SK-N-SH (cell line): ENCODE measurements around the gene TOX2. TPM values are rescaled to one million over a fixed set of nuclear protein-coding genes. Genes with fewer than 3 reads are reported as not detected.

Experiments used
- CTCF ChIA-PET: fragments of 300-600, 350-600 bp; formaldehyde crosslinking; extraction: SDS; loops from one replicate; lab custom pipeline; 2021; lab: Yijun Ruan, JAX
- POLR2A ChIA-PET: fragments of 350-600 bp; sonication (Branson Sonifier 250); formaldehyde crosslinking; extraction: SDS; loops from one replicate; lab custom pipeline; 2020; ENCODE audit warnings: antibody characterized with exemption, inconsistent platforms; lab: Yijun Ruan, JAX
- DNase-seq: peaks from one replicate; pipeline ENCODE4 v3.0.0; 2012
- H2AFZ ChIP-seq: fragments of 200-600 bp; sonication (generic); 2 replicates; pipeline ENCODE4 v1.8.1; 2016; ENCODE audit warnings: antibody characterized with exemption, mild to moderate bottlenecking, low read depth
- H3F3A ChIP-seq: fragments of 200-600 bp; sonication (generic); replicated peaks from 2 replicates; pipeline ENCODE3; 2016; ENCODE audit warnings: antibody characterized with exemption, mild to moderate bottlenecking; ENCODE audit not compliant: insufficient read depth
- H3K27ac ChIP-seq, 2 experiments: fragments of 200-500 bp in 1 of 2; fragments of 200-600 bp in 1 of 2; sonication (Bioruptor generic) in 1 of 2; sonication (generic), shearing (Covaris generic) in 1 of 2; 2 replicates each; pipeline versions ENCODE4 v1.5.1 to v1.6.1; 2014 to 2016; ENCODE audit warnings: low read depth in 2 of 2, inconsistent platforms in 1 of 2, low read length in 1 of 2, mild to moderate bottlenecking in 1 of 2, mixed read lengths in 1 of 2
- H3K27me3 ChIP-seq: fragments of 200-600 bp; sonication (generic), shearing (Covaris generic); 2 replicates; pipeline ENCODE4 v1.6.1; 2016; ENCODE audit warnings: mixed run types; ENCODE audit not compliant: insufficient read depth
- H3K36me3 ChIP-seq, 2 experiments: fragments of 200-500 bp in 1 of 2; fragments of 200-600 bp in 1 of 2; sonication (Bioruptor generic) in 1 of 2; sonication (generic) in 1 of 2; replicated peaks in 1 of 2; 2 replicates each; pipeline versions ENCODE3 to v1.5.1; 2014 to 2016; ENCODE audit warnings: low read length in 1 of 2, mild to moderate bottlenecking in 1 of 2; ENCODE audit not compliant: insufficient read depth in 2 of 2, control insufficient read depth in 1 of 2
- H3K4me1 ChIP-seq, 2 experiments: fragments of 200-500 bp in 1 of 2; fragments of 200-600 bp in 1 of 2; sonication (Bioruptor generic) in 1 of 2; sonication (generic), shearing (Covaris generic) in 1 of 2; 2 replicates each; pipeline versions ENCODE4 v1.5.1 to v1.6.1; 2014 to 2016; ENCODE audit warnings: low read depth in 1 of 2, low read length in 1 of 2, mixed run types in 1 of 2; ENCODE audit not compliant: insufficient read depth in 2 of 2, control insufficient read depth in 1 of 2
- H3K4me2 ChIP-seq: fragments of 200-600 bp; sonication (generic), shearing (Covaris generic); 2 replicates; pipeline ENCODE4 v1.6.1; 2017; ENCODE audit warnings: mixed run types
- H3K4me3 ChIP-seq, 2 experiments: fragments of 200-500 bp in 1 of 2; fragments of 200-600 bp in 1 of 2; sonication (Bioruptor generic) in 1 of 2; sonication (generic), shearing (Covaris generic) in 1 of 2; 2 replicates each; pipeline versions ENCODE4 v1.5.1 to v1.8.1; 2014 to 2016; ENCODE audit warnings: low read depth in 2 of 2, inconsistent platforms in 1 of 2, low read length in 1 of 2, mild to moderate bottlenecking in 1 of 2, mixed read lengths in 1 of 2, moderate library complexity in 1 of 2
- H3K79me2 ChIP-seq: fragments of 200-600 bp; sonication (generic); 2 replicates; pipeline ENCODE4 v1.8.1; 2017; ENCODE audit warnings: mild to moderate bottlenecking; ENCODE audit not compliant: insufficient read depth
- H3K9ac ChIP-seq: fragments of 200-600 bp; sonication (generic); 2 replicates; pipeline ENCODE4 v1.6.1; 2017; ENCODE audit warnings: mixed run types
- H3K9me2 ChIP-seq: fragments of 200-600 bp; sonication (generic); 2 replicates; pipeline ENCODE4 v1.6.1; 2017; ENCODE audit warnings: mixed run types
- H3K9me3 ChIP-seq: fragments of 200-600 bp; sonication (generic); 2 replicates; pipeline ENCODE4 v1.6.1; 2017; ENCODE audit warnings: mixed run types, mild to moderate bottlenecking, moderate library complexity
- H4K20me1 ChIP-seq: fragments of 200-600 bp; sonication (generic); 2 replicates; pipeline ENCODE4 v1.6.1; 2017; ENCODE audit warnings: mild to moderate bottlenecking, mixed run types; ENCODE audit not compliant: insufficient read depth
- CTCF ChIP-seq: fragments of 200-600 bp; sonication (generic); IDR thresholded peaks from 2 replicates; pipeline ENCODE4 v1.6.1; 2017; ENCODE audit warnings: antibody characterized with exemption, mild to moderate bottlenecking, moderate library complexity
- ELF1 ChIP-seq: IDR thresholded peaks from 2 replicates; pipeline ENCODE4 v1.4.0; 2012
- EZH2phosphoT487 ChIP-seq: fragments of 200-600 bp; sonication (generic); IDR thresholded peaks from 2 replicates; pipeline ENCODE4 v1.6.1; 2017; ENCODE audit warnings: low read depth, mixed run types, mild to moderate bottlenecking, antibody characterized with exemption, moderate library complexity, borderline replicate concordance
- FOSL2 ChIP-seq: IDR thresholded peaks from 2 replicates; pipeline ENCODE4 v1.4.0; 2012; ENCODE audit warnings: low read depth, mild to moderate bottlenecking, moderate library complexity, borderline replicate concordance
- FOXJ3 ChIP-seq: sonication (generic); formaldehyde crosslinking; IDR thresholded peaks from 2 replicates; pipeline ENCODE4 v1.5.1; 2020; ENCODE audit warnings: mild to moderate bottlenecking, missing genetic modification reagents
- FOXM1 ChIP-seq: IDR thresholded peaks from 2 replicates; pipeline ENCODE4 v1.4.0; 2012; ENCODE audit warnings: low read depth, mild to moderate bottlenecking
- GATA2 ChIP-seq: sonication (generic); formaldehyde crosslinking; IDR thresholded peaks from 2 replicates; pipeline ENCODE4 v1.5.0; 2020; ENCODE audit warnings: mild to moderate bottlenecking, missing genetic modification reagents
- JUND ChIP-seq: IDR thresholded peaks from 2 replicates; pipeline ENCODE4 v1.4.0; 2012
- MXI1 ChIP-seq: IDR thresholded peaks from 2 replicates; pipeline ENCODE4 v1.6.1; 2012; ENCODE audit warnings: mild to moderate bottlenecking, low read depth, low read length, improper control_type of control experiment
- POLR2AphosphoS5 ChIP-seq: IDR thresholded peaks from 2 replicates; pipeline ENCODE4 v1.6.1; 2012; ENCODE audit warnings: low read depth, low read length
- REST ChIP-seq: IDR thresholded peaks from 2 replicates; pipeline ENCODE4 v1.6.1; 2012; ENCODE audit warnings: mild to moderate bottlenecking, low read depth, low read length, moderate library complexity
- RXRA ChIP-seq: IDR thresholded peaks from 2 replicates; pipeline ENCODE4 v1.4.0; 2012; ENCODE audit warnings: low read depth, mild to moderate bottlenecking, borderline replicate concordance
- SMC3 ChIP-seq: IDR thresholded peaks from 2 replicates; pipeline ENCODE4 v1.6.1; 2012; ENCODE audit warnings: low read depth, low read length, improper control_type of control experiment
- TAF1 ChIP-seq: IDR thresholded peaks from 2 replicates; pipeline ENCODE4 v1.6.1; 2012; ENCODE audit warnings: low read depth, mild to moderate bottlenecking, low read length, moderate library complexity, borderline replicate concordance
- TEAD4 ChIP-seq: IDR thresholded peaks from 2 replicates; pipeline ENCODE4 v1.4.0; 2012; ENCODE audit warnings: mild to moderate bottlenecking, borderline replicate concordance; ENCODE audit not compliant: insufficient read depth
- USF1 ChIP-seq: IDR thresholded peaks from 2 replicates; pipeline ENCODE4 v1.4.0; 2012; ENCODE audit warnings: low read depth, borderline replicate concordance
- WGBS: methylation state at CpG from one replicate; pipeline ENCODE4 v1.1.6; 2017; ENCODE audit warnings: low lambda C conversion rate; 5-methylcytosine and 5-hydroxymethylcytosine counted together
- polyA plus RNA-seq, 3 experiments: library from polyadenylated mRNA; depleted of rRNA; stranded (reverse); fragments of >200 nt; gene quantifications; 2 replicates each; pipeline ENCODE4 v1.2.3, GENCODE V29; 2012

TOX2 gene
- polyA plus RNA-seq, 1 of the 3 experiments (the other 2 are of a cell fraction): 15.4 TPM

GRCh38 chr20:44050925-44051660, 136.4 kb downstream of the TOX2 start:
- peaks cover 0 to 4% of the 10 kb centered on the region in 2 experiments for H3K36me3 ChIP-seq
- no peaks in the 10 kb centered on the region for H4K20me1 ChIP-seq
- no peaks in the 10 kb centered on the region for H3K79me2 ChIP-seq
- H3F3A ChIP-seq: no peaks in the 10 kb centered on the region
- TF ChIP-seq FOXM1: no peak
- no peak for TF ChIP-seq TAF1
- TF ChIP-seq CTCF: no peak
- TF ChIP-seq ELF1: no peak
- no peak for TF ChIP-seq MXI1
- no peak for TF ChIP-seq SMC3
- no peak for TF ChIP-seq JUND
- no peak for TF ChIP-seq EZH2phosphoT487
- TF ChIP-seq RXRA: no peak
- TF ChIP-seq POLR2AphosphoS5: no peak
- no peak for TF ChIP-seq REST
- no peak for TF ChIP-seq GATA2 (CRISPR knock-in tag)
- TF ChIP-seq USF1: no peak
- TF ChIP-seq FOSL2: no peak
- TF ChIP-seq FOXJ3 (CRISPR knock-in tag): no peak
- TF ChIP-seq TEAD4: no peak
- H3K27ac ChIP-seq: no peak overlapping the region
- POLR2A ChIA-PET: no interaction called here
- DNase-seq: no peak
- H3K9me2 ChIP-seq: no peaks in the 10 kb centered on the region
- H3K9ac ChIP-seq: no peak overlapping the region
- no peak overlapping the region for H3K4me3 ChIP-seq
- H3K9me3 ChIP-seq: no peaks in the 10 kb centered on the region
- peaks cover 0 to 5% of the 10 kb centered on the region in 2 experiments; a peak in 2 of 4 replicates for H3K4me1 ChIP-seq
- H3K4me2 ChIP-seq: no peak overlapping the region
- CTCF ChIA-PET: no interaction called here
- H3K27me3 ChIP-seq: no peaks in the 10 kb centered on the region
- H2AFZ ChIP-seq: no peak overlapping the region
- 94% methylated on average over 25 of the region's 25 CpGs for WGBS
